ENCODE results near the gene EEFSEC.

DNA sequence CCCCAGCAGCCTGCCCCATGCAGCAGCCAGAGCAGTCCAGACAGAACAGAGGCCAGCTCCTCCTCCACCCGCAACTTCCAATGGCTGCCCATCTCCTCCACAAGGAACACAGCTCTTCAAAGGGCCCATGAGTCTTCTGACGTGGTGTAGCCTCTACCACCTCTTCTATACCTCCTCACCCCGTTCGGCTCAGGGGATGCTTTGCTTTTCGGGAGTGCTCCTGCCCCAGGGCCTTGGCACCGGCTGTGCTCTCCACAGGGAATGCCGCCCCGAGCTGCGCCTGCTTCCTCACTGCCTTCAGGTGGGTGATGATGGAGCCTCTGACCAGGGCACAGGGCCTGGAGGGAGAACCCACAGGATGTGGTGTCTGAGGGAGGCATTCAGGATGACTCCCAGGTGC is 298.8 kb downstream of the EEFSEC start:
- TF ChIP-seq, protein P1, sequence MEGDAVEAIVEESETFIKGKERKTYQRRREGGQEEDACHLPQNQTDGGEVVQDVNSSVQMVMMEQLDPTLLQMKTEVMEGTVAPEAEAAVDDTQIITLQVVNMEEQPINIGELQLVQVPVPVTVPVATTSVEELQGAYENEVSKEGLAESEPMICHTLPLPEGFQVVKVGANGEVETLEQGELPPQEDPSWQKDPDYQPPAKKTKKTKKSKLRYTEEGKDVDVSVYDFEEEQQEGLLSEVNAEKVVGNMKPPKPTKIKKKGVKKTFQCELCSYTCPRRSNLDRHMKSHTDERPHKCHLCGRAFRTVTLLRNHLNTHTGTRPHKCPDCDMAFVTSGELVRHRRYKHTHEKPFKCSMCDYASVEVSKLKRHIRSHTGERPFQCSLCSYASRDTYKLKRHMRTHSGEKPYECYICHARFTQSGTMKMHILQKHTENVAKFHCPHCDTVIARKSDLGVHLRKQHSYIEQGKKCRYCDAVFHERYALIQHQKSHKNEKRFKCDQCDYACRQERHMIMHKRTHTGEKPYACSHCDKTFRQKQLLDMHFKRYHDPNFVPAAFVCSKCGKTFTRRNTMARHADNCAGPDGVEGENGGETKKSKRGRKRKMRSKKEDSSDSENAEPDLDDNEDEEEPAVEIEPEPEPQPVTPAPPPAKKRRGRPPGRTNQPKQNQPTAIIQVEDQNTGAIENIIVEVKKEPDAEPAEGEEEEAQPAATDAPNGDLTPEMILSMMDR (IDR thresholded peaks at IDR 0.05; ENCODE audit: poor library complexity, severe bottlenecking): no peak
- TF ChIP-seq EP300 (conservative IDR thresholded peaks at IDR 0.05; ENCODE audit: poor library complexity, severe bottlenecking) (no peak), SMC3 (conservative IDR thresholded peaks at IDR 0.05; ENCODE audit: poor library complexity) (no peak), TAF1 (IDR thresholded peaks at IDR 0.05; ENCODE audit: low read depth) (no peak), RAD21 (conservative IDR thresholded peaks at IDR 0.05) (no peak), POLR2AphosphoS5 (IDR thresholded peaks at IDR 0.05) (no peak), EZH2 (IDR thresholded peaks at IDR 0.05; ENCODE audit: borderline replicate concordance, insufficient read depth, low read length, poor library complexity, severe bottlenecking) (no peak), MXI1 (conservative IDR thresholded peaks at IDR 0.05; ENCODE audit: poor library complexity, severe bottlenecking) (no peak)
- TF ChIP-seq, protein P2, sequence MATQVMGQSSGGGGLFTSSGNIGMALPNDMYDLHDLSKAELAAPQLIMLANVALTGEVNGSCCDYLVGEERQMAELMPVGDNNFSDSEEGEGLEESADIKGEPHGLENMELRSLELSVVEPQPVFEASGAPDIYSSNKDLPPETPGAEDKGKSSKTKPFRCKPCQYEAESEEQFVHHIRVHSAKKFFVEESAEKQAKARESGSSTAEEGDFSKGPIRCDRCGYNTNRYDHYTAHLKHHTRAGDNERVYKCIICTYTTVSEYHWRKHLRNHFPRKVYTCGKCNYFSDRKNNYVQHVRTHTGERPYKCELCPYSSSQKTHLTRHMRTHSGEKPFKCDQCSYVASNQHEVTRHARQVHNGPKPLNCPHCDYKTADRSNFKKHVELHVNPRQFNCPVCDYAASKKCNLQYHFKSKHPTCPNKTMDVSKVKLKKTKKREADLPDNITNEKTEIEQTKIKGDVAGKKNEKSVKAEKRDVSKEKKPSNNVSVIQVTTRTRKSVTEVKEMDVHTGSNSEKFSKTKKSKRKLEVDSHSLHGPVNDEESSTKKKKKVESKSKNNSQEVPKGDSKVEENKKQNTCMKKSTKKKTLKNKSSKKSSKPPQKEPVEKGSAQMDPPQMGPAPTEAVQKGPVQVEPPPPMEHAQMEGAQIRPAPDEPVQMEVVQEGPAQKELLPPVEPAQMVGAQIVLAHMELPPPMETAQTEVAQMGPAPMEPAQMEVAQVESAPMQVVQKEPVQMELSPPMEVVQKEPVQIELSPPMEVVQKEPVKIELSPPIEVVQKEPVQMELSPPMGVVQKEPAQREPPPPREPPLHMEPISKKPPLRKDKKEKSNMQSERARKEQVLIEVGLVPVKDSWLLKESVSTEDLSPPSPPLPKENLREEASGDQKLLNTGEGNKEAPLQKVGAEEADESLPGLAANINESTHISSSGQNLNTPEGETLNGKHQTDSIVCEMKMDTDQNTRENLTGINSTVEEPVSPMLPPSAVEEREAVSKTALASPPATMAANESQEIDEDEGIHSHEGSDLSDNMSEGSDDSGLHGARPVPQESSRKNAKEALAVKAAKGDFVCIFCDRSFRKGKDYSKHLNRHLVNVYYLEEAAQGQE (IDR thresholded peaks at IDR 0.05; ENCODE audit: borderline replicate concordance): no peak

All from neural cell (in vitro differentiated cells).